ENCODE data around the gene VAT1.

The VAT1 gene

GRCh38 chr17:43015579-43015978 lies 6.6 kb downstream of the VAT1 start:
- Histone ChIP-seq H3K9me3 (ENCODE audit: low read depth, low read length) (no peaks in the 10 kb centered on the region), H3K36me3 (ENCODE audit: insufficient read depth, low read length) (no peaks in the 10 kb centered on the region), H3K4me3 (no peak overlapping the region), H3K9ac (ENCODE audit: insufficient read length) (no peak overlapping the region), H3K27ac (no peak overlapping the region)
- no peak for DNase-seq (ENCODE audit: low read depth, low spot score)
- no peak for TF ChIP-seq FOXP2 (optimal IDR thresholded peaks at IDR 0.05; ENCODE audit: control extremely low read depth, extremely low read length, insufficient read depth)
- TF ChIP-seq POLR2AphosphoS5 (IDR thresholded peaks at IDR 0.05; ENCODE audit: borderline replicate concordance, low read depth, low read length): no peak
- TF ChIP-seq EZH2 (IDR thresholded peaks at IDR 0.05): no peak

- no peak for TF ChIP-seq POLR2AphosphoS5 (IDR thresholded peaks at IDR 0.05; ENCODE audit: borderline replicate concordance, low read depth, low read length)
- TF ChIP-seq EZH2 (IDR thresholded peaks at IDR 0.05): no peak
- H3K27ac ChIP-seq: no peak overlapping the region
- DNase-seq (ENCODE audit: low read depth, low spot score): no peak
- H3K4me3 ChIP-seq: no peak overlapping the region
- H3K36me3 ChIP-seq (ENCODE audit: insufficient read depth, low read length): no peaks in the 10 kb centered on the region
- H3K9me3 ChIP-seq (ENCODE audit: low read depth, low read length): no peaks in the 10 kb centered on the region
- H3K9ac ChIP-seq (ENCODE audit: insufficient read length): no peak overlapping the region
These were observed 7.3 kb downstream of the VAT1 start for GRCh38 chr17:43014649-43015542.

- Histone ChIP-seq H3K4me3 (no peak overlapping the region), H3K9ac (ENCODE audit: insufficient read length) (no peak overlapping the region), H3K36me3 (ENCODE audit: insufficient read depth, low read length) (no peaks in the 10 kb centered on the region), H3K27ac (no peak overlapping the region), H3K9me3 (ENCODE audit: low read depth, low read length) (no peaks in the 10 kb centered on the region)
- no peak for DNase-seq (ENCODE audit: low read depth, low spot score)
- no peak for TF ChIP-seq EZH2 (IDR thresholded peaks at IDR 0.05)
- no peak for TF ChIP-seq POLR2AphosphoS5 (IDR thresholded peaks at IDR 0.05; ENCODE audit: borderline replicate concordance, low read depth, low read length)
- no peak for TF ChIP-seq FOXP2 (optimal IDR thresholded peaks at IDR 0.05; ENCODE audit: control extremely low read depth, extremely low read length, insufficient read depth)
These were observed 8.1 kb downstream of the VAT1 start for GRCh38 chr17:43014020-43014648.

- Histone ChIP-seq H3K27ac (no peak overlapping the region), H3K9me3 (ENCODE audit: low read depth, low read length) (no peaks in the 10 kb centered on the region), H3K36me3 (ENCODE audit: insufficient read depth, low read length) (no peaks in the 10 kb centered on the region), H3K4me3 (no peak overlapping the region), H3K9ac (ENCODE audit: insufficient read length) (no peak overlapping the region)
- no peak for TF ChIP-seq POLR2AphosphoS5 (IDR thresholded peaks at IDR 0.05; ENCODE audit: borderline replicate concordance, low read depth, low read length)
- no peak for TF ChIP-seq FOXP2 (optimal IDR thresholded peaks at IDR 0.05; ENCODE audit: control extremely low read depth, extremely low read length, insufficient read depth)
- TF ChIP-seq EZH2 (IDR thresholded peaks at IDR 0.05): no peak
- no peak for DNase-seq (ENCODE audit: low read depth, low spot score)
These were observed 8.9 kb downstream of the VAT1 start for GRCh38 chr17:43013296-43013695.

GRCh38 chr17:43011728-43012472 lies 10.3 kb downstream of the VAT1 start:
- H3K36me3 ChIP-seq (ENCODE audit: insufficient read depth, low read length): no peaks in the 10 kb centered on the region
- H3K27ac ChIP-seq: no peak overlapping the region
- H3K9ac ChIP-seq (ENCODE audit: insufficient read length): no peak overlapping the region
- H3K4me3 ChIP-seq: no peak overlapping the region
- DNase-seq (ENCODE audit: low read depth, low spot score): no peak
- TF ChIP-seq EZH2 (IDR thresholded peaks at IDR 0.05): no peak
- TF ChIP-seq FOXP2 (optimal IDR thresholded peaks at IDR 0.05; ENCODE audit: control extremely low read depth, extremely low read length, insufficient read depth): no peak
- TF ChIP-seq POLR2AphosphoS5 (IDR thresholded peaks at IDR 0.05; ENCODE audit: borderline replicate concordance, low read depth, low read length): no peak
- no peaks in the 10 kb centered on the region for H3K9me3 ChIP-seq (ENCODE audit: low read depth, low read length)

- Histone ChIP-seq H3K27ac (no peak overlapping the region), H3K9ac (ENCODE audit: insufficient read length) (no peak overlapping the region)
- DNase-seq (ENCODE audit: low read depth, low spot score): no peak
These were observed 11.4 kb downstream of the VAT1 start for GRCh38 chr17:43010667-43011308.

GRCh38 chr17:43006639-43007551 lies 15.3 kb downstream of the VAT1 start, which contains the start of gene IFI35:
Gene IFI35, plus strand, starts transcription at chr17:43006784. Its CDS starts 164 bp downstream, at chr17:43006948.
- H3K4me3 ChIP-seq: peak within 1 kb of the TSS; percentile 83
- peaks cover 24% of the 10 kb centered on the region for H3K36me3 ChIP-seq (ENCODE audit: insufficient read depth, low read length)
- no peaks in the 10 kb centered on the region for H3K9me3 ChIP-seq (ENCODE audit: low read depth, low read length)
- H3K9ac ChIP-seq (ENCODE audit: insufficient read length): peak within 1 kb of the TSS; percentile 83
- peak within 1 kb of the TSS; percentile 89 for H3K27ac ChIP-seq
- TF ChIP-seq FOXP2 (optimal IDR thresholded peaks at IDR 0.05; ENCODE audit: control extremely low read depth, extremely low read length, insufficient read depth) (no peak), POLR2AphosphoS5 (IDR thresholded peaks at IDR 0.05; ENCODE audit: borderline replicate concordance, low read depth, low read length) (no peak), EZH2 (IDR thresholded peaks at IDR 0.05) (no peak)
- DNase-seq (ENCODE audit: low read depth, low spot score): no peak

More at GRCh38 chr17:43010667-43011308, 11.4 kb downstream of the VAT1 start:
- no peaks in the 10 kb centered on the region for H3K9me3 ChIP-seq (ENCODE audit: low read depth, low read length)
- TF ChIP-seq POLR2AphosphoS5 (IDR thresholded peaks at IDR 0.05; ENCODE audit: borderline replicate concordance, low read depth, low read length): no peak
- no peak for TF ChIP-seq EZH2 (IDR thresholded peaks at IDR 0.05)
- no peak for TF ChIP-seq FOXP2 (optimal IDR thresholded peaks at IDR 0.05; ENCODE audit: control extremely low read depth, extremely low read length, insufficient read depth)
- no peaks in the 10 kb centered on the region for H3K36me3 ChIP-seq (ENCODE audit: insufficient read depth, low read length)
- H3K4me3 ChIP-seq: no peak overlapping the region
